Endothelial cell of umbilical vein (primary cell): Measurements from ENCODE around the gene ADGRF3.

Source experiments
- EZH2 ChIP-seq: IDR thresholded peaks from 2 replicates; pipeline ENCODE4 v1.6.1; 2012; ENCODE audit warnings: borderline replicate concordance, low read depth, mild to moderate bottlenecking, moderate library complexity, low read length, inconsistent platforms; ENCODE audit not compliant: severe bottlenecking
- MAX ChIP-seq: IDR thresholded peaks from 2 replicates; pipeline ENCODE4 v1.6.1; 2011; ENCODE audit not compliant: insufficient read depth, insufficient read length
- POLR2A ChIP-seq: IDR thresholded peaks from 2 replicates; pipeline ENCODE4 v1.6.1; 2012; ENCODE audit warnings: low read depth, mild to moderate bottlenecking, control low read depth, low read length
- TF ChIP-seq, protein P1 (sequence below), 2 donors: IDR thresholded peaks; 1 replicate in 1 of 2; 2 replicates in 1 of 2; pipeline ENCODE4 v1.5.1; 2011; ENCODE audit warnings: low read length in 2 of 2, mild to moderate bottlenecking in 2 of 2, moderate library complexity in 2 of 2, control low read depth in 1 of 2, inconsistent platforms in 1 of 2, low read depth in 1 of 2; ENCODE audit not compliant: insufficient read depth in 1 of 2; ENCODE audit errors: extremely low read depth in 1 of 2

GRCh38 chr2:26330604-26331003, 16.0 kb downstream of the ADGRF3 start:
- TF ChIP-seq, protein P1, sequence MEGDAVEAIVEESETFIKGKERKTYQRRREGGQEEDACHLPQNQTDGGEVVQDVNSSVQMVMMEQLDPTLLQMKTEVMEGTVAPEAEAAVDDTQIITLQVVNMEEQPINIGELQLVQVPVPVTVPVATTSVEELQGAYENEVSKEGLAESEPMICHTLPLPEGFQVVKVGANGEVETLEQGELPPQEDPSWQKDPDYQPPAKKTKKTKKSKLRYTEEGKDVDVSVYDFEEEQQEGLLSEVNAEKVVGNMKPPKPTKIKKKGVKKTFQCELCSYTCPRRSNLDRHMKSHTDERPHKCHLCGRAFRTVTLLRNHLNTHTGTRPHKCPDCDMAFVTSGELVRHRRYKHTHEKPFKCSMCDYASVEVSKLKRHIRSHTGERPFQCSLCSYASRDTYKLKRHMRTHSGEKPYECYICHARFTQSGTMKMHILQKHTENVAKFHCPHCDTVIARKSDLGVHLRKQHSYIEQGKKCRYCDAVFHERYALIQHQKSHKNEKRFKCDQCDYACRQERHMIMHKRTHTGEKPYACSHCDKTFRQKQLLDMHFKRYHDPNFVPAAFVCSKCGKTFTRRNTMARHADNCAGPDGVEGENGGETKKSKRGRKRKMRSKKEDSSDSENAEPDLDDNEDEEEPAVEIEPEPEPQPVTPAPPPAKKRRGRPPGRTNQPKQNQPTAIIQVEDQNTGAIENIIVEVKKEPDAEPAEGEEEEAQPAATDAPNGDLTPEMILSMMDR (IDR thresholded peaks at IDR 0.05; ENCODE audit: extremely low read depth in 1 of 2, insufficient read depth in 1 of 2, low read depth in 1 of 2, low read length in 2 of 2) = no peak
- TF ChIP-seq POLR2A = no peak
- no peak for TF ChIP-seq MAX
- TF ChIP-seq EZH2 = no peak
